Measurements from ENCODE around the gene CRY1. TPM values are rescaled to one million over a fixed set of nuclear protein-coding genes. Genes with fewer than 3 reads are reported as not detected.

Gene CRY1
- total RNA-seq, 6 experiments from 2014 or later = 7.5 to 12.5 (median 10.6) TPM

DNA sequence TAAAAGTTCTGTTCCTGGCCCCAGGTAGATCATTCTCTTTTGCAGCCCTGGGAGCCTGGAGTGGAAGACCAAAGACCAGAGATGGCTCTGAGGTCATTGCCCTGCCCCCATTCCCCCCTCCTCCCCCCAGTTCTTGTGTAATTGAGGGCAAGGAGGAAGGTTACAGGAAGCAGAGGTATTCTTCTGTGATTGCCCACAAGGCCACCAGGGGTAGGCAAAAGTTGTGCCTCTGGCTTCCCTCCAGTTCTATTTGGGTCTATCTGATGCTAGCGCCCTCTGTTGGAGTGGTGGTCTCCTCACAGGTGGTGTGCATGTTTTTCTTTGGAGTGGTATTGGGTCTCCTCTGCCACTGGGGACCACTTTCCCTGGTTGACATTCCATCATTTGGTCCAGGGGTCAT, 41.2 kb upstream of the CRY1 start:
- no peak overlapping the region for H3K27ac ChIP-seq
- H3K4me3 ChIP-seq = no peak overlapping the region
- DNase-seq = no peak
- no peaks in the 10 kb centered on the region for H3K9me3 ChIP-seq
- WGBS (ENCODE audit: insufficient coverage, low coverage, low lambda C conversion rate, missing lambda C conversion rate) = 60% methylated on average over 1 of the region's 1 CpG
- ATAC-seq = peak in 2 of 4 donors; percentile 14 to 57
- no peaks in the 10 kb centered on the region for H3K4me1 ChIP-seq
- no peaks in the 10 kb centered on the region for H3K27me3 ChIP-seq
- no peaks in the 10 kb centered on the region for H3K36me3 ChIP-seq
- TF ChIP-seq POLR2A (IDR thresholded peaks at IDR 0.05) = no peak
- TF ChIP-seq, protein P1, sequence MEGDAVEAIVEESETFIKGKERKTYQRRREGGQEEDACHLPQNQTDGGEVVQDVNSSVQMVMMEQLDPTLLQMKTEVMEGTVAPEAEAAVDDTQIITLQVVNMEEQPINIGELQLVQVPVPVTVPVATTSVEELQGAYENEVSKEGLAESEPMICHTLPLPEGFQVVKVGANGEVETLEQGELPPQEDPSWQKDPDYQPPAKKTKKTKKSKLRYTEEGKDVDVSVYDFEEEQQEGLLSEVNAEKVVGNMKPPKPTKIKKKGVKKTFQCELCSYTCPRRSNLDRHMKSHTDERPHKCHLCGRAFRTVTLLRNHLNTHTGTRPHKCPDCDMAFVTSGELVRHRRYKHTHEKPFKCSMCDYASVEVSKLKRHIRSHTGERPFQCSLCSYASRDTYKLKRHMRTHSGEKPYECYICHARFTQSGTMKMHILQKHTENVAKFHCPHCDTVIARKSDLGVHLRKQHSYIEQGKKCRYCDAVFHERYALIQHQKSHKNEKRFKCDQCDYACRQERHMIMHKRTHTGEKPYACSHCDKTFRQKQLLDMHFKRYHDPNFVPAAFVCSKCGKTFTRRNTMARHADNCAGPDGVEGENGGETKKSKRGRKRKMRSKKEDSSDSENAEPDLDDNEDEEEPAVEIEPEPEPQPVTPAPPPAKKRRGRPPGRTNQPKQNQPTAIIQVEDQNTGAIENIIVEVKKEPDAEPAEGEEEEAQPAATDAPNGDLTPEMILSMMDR (IDR thresholded peaks at IDR 0.05) = peak in 3 of 4 donors; percentile 9 to 23 (median 13)
- intact Hi-C loops (cut with DNase I) = loop anchor here (5.0 to 10.0 kb wide), 3 partner anchors 260 to 473 kb away; no protein-coding TSS in a partner anchor

DNA sequence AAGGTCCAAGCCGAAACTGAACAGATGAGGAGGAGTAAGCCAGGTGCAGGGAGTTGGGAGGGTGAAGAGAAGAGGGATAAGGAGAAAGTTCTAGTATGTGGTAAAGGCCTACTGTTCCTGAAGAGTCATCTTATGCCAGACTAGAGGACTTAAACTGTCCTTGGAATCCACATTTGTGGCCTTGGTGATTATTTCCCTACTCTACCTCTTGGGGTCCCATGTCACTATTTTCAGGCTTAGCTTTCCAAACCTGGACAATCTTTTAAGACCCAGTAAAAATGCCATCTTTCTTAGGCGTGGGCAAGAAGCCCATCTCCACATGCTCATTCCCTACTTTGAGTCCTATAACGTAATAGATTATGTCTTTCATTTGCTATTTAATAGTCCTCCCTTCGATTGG, 40.1 kb upstream of the CRY1 start:
- WGBS (ENCODE audit: insufficient coverage, low coverage, low lambda C conversion rate, missing lambda C conversion rate) = 82% methylated on average over 4 of the region's 4 CpGs
- no peaks in the 10 kb centered on the region for H3K4me1 ChIP-seq
- H3K4me3 ChIP-seq = no peak overlapping the region
- DNase-seq = no peak
- no peaks in the 10 kb centered on the region for H3K9me3 ChIP-seq
- no peaks in the 10 kb centered on the region for H3K27me3 ChIP-seq
- H3K27ac ChIP-seq = no peak overlapping the region
- intact Hi-C loops (cut with DNase I) = loop anchor here (5.0 to 10.0 kb wide), 3 partner anchors 261 to 474 kb away; no protein-coding TSS in a partner anchor
- H3K36me3 ChIP-seq = no peaks in the 10 kb centered on the region
- TF ChIP-seq POLR2A (IDR thresholded peaks at IDR 0.05) = no peak
- TF ChIP-seq, protein P1 (IDR thresholded peaks at IDR 0.05) = no peak
- ATAC-seq = no peak

DNA sequence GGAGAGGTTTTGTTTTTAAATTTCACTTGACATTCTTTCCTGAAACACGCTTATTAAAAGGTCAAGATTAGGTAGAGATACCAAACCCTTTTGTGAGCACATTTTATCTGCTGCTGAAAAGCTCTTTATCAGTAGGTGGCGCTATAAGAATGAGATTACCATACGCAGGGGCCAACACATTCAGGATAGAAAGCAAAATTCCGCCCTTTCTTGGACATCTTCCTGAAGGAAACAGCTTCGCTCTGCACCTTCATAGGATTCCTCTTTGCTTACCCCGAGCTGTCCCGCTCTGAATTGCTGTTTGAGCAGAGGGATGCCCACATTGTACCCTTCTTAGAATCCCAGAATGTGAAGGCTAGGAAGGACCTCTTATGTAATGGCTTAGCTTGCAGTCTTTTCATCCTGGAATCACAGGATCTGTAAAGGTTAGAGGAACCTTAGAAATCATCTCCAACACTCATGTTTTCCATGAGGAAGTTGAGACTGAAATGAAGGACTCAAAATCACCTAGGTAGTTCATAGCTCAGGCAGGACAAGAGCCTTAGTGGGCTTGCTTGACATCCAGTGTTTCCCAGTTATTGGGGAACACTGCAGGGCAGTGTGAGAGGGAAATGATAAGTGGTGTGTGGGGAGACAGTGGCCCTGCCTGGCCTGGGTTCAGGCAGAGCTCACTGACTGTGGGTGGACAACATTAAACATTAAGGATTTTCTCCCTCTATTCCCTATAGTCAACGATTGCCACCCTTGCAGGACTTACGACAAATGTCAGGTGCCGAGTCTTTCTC, 38.7 kb upstream of the CRY1 start:
- no peaks in the 10 kb centered on the region for H3K27me3 ChIP-seq
- no peaks in the 10 kb centered on the region for H3K4me1 ChIP-seq
- 24% methylated on average over 10 of the region's 10 CpGs for WGBS (ENCODE audit: insufficient coverage, low coverage, low lambda C conversion rate, missing lambda C conversion rate)
- intact Hi-C loops (cut with DNase I) = loop anchor here (5.0 to 10.0 kb wide), 3 partner anchors 263 to 475 kb away; no protein-coding TSS in a partner anchor
- H3K36me3 ChIP-seq = no peaks in the 10 kb centered on the region
- DNase-seq (no peak), ATAC-seq (peak; percentile 79 to 87 (median 83))
- no peak overlapping the region for H3K4me3 ChIP-seq
- H3K9me3 ChIP-seq = no peaks in the 10 kb centered on the region
- TF ChIP-seq POLR2A (IDR thresholded peaks at IDR 0.05) = no peak
- TF ChIP-seq, protein P1 (IDR thresholded peaks at IDR 0.05) = peak; percentile 74 to 87 (median 82)
- no peak overlapping the region for H3K27ac ChIP-seq

DNA sequence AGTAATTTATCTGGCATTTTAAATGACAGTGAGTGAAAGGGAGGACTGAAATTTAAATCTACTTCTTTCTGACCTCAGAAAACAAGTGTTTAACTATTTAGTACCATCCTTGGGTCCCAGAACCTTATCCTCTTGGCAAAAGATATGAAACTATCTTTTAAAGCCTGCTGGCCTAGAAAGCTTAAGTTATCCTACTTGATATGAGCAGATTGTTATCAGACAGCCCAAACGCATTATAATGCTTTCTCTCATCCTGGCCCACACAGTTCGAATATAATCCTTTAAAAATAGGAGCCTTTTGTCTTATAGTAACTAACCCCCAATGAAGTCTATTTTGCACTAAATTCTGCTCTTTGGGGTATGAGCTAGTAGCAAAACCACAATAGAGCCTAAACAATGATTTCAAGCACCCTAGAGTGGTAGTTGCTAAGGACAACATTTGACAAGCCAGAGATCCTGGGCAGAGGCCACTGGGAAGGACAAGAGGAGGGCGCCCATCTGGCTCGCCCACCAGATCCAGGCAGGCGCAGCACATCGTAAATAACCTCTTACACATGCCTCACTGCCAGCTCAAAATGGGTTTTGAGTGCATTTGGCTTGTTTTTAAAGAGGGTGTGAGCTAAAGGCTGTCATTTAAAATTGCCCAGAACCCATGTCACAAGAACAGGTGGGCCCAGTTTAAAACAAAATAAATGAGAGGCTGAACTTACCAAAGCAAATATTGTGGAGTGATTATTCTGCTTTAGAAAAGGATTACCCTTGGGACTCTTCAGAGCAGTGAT, 37.7 kb upstream of the CRY1 start:
- Histone ChIP-seq H3K27ac (no peak overlapping the region), H3K4me3 (no peak overlapping the region), H3K4me1 (no peaks in the 10 kb centered on the region), H3K27me3 (no peaks in the 10 kb centered on the region), H3K36me3 (no peaks in the 10 kb centered on the region), H3K9me3 (no peaks in the 10 kb centered on the region)
- TF ChIP-seq, protein P1 (IDR thresholded peaks at IDR 0.05) = no peak
- no peak for TF ChIP-seq POLR2A (IDR thresholded peaks at IDR 0.05)
- ATAC-seq = no peak
- WGBS (ENCODE audit: insufficient coverage, low coverage, low lambda C conversion rate, missing lambda C conversion rate) = 74% methylated on average over 6 of the region's 6 CpGs
- no peak for DNase-seq
- intact Hi-C loops (cut with DNase I) = loop anchor here (5.0 to 10.0 kb wide), 3 partner anchors 264 to 476 kb away; no protein-coding TSS in a partner anchor
